HEK293 (cell line): ENCODE results near the gene ZFP36.

Experiments used
- BCL11B ChIP-seq: fragments of 450-650 bp; formaldehyde crosslinking; IDR thresholded peaks from 2 replicates; pipeline ENCODE4 v1.5.1; 2016; ENCODE audit warnings: low read depth, missing biosample characterization, missing genetic modification characterization
- CTCF ChIP-seq: fragments of 450-650 bp; formaldehyde crosslinking; IDR thresholded peaks from 2 replicates; pipeline ENCODE4 v1.5.1; 2016; ENCODE audit warnings: missing biosample characterization, missing genetic modification characterization
- GLI2 ChIP-seq: fragments of 450-650 bp; formaldehyde crosslinking; IDR thresholded peaks from 2 replicates; pipeline ENCODE4; 2017; ENCODE audit warnings: missing biosample characterization, missing genetic modification characterization, low read depth, borderline replicate concordance
- KLF1 ChIP-seq: fragments of 450-650 bp; formaldehyde crosslinking; IDR thresholded peaks from 2 replicates; pipeline ENCODE4 v1.5.1; 2016; ENCODE audit warnings: missing biosample characterization, missing genetic modification characterization
- RBAK ChIP-seq: fragments of 450-650 bp; formaldehyde crosslinking; IDR thresholded peaks from 2 replicates; pipeline ENCODE4 v1.5.1; 2016; ENCODE audit warnings: missing biosample characterization, missing genetic modification characterization
- TSHZ1 ChIP-seq: fragments of 450-650 bp; formaldehyde crosslinking; IDR thresholded peaks from 2 replicates; pipeline ENCODE4 v1.5.1; 2016; ENCODE audit warnings: missing biosample characterization, missing genetic modification characterization, borderline replicate concordance
- ZFP3 ChIP-seq: fragments of 450-650 bp; formaldehyde crosslinking; IDR thresholded peaks from 2 replicates; pipeline ENCODE4 v1.5.1; 2016; ENCODE audit warnings: low read depth, missing biosample characterization, missing genetic modification characterization
- ZNF248 ChIP-seq: fragments of 450-650 bp; formaldehyde crosslinking; IDR thresholded peaks from 2 replicates; pipeline ENCODE4 v1.5.1; 2017; ENCODE audit warnings: missing biosample characterization, missing genetic modification characterization
- ZNF26 ChIP-seq: fragments of 450-650 bp; formaldehyde crosslinking; IDR thresholded peaks from 2 replicates; pipeline ENCODE4 v1.5.1; 2016; ENCODE audit warnings: missing biosample characterization, missing genetic modification characterization
- ZNF274 ChIP-seq, 2 experiments: fragments of 200-500 bp in 1 of 2; fragments of 450-650 bp in 1 of 2; sonication (Bioruptor generic) in 1 of 2; formaldehyde crosslinking in 1 of 2; IDR thresholded peaks; 2 replicates each; pipeline versions ENCODE4 v1.5.1 to v1.6.1; 2014 to 2016; ENCODE audit warnings: borderline replicate concordance in 1 of 2, inconsistent platforms in 1 of 2, low read length in 1 of 2, missing biosample characterization in 1 of 2, missing genetic modification characterization in 1 of 2
- ZNF394 ChIP-seq: fragments of 450-650 bp; formaldehyde crosslinking; IDR thresholded peaks from 2 replicates; pipeline ENCODE4 v1.5.1; 2016; ENCODE audit warnings: missing biosample characterization, missing genetic modification characterization, mild to moderate bottlenecking, moderate library complexity, borderline replicate concordance
- ZNF701 ChIP-seq: fragments of 450-650 bp; formaldehyde crosslinking; IDR thresholded peaks from 2 replicates; pipeline ENCODE4 v1.5.1; 2016; ENCODE audit warnings: missing biosample characterization, missing genetic modification characterization
- ZNF777 ChIP-seq: fragments of 450-650 bp; formaldehyde crosslinking; IDR thresholded peaks from 2 replicates; pipeline ENCODE4 v1.5.1; 2017; ENCODE audit warnings: missing biosample characterization, missing genetic modification characterization, borderline replicate concordance
- ZSCAN23 ChIP-seq: fragments of 450-650 bp; formaldehyde crosslinking; IDR thresholded peaks from 2 replicates; pipeline ENCODE4 v1.5.1; 2016; ENCODE audit warnings: missing biosample characterization, missing genetic modification characterization

- TF ChIP-seq CTCF (tag by site-specific recombination) = no peak
- TF ChIP-seq ZNF248 (tag by site-specific recombination) = no peak
- TF ChIP-seq ZNF274 (IDR thresholded peaks at IDR 0.05; ENCODE audit: low read length) = no peak
- no peak for TF ChIP-seq ZNF274 (tag by site-specific recombination; IDR thresholded peaks at IDR 0.05; ENCODE audit: borderline replicate concordance)
- TF ChIP-seq ZFP3 (tag by site-specific recombination) = no peak
- TF ChIP-seq GLI2 (tag by site-specific recombination) = no peak
- TF ChIP-seq RBAK (tag by site-specific recombination) = no peak
- TF ChIP-seq TSHZ1 (tag by site-specific recombination) = no peak
- TF ChIP-seq BCL11B (tag by site-specific recombination) = no peak
- TF ChIP-seq KLF1 (tag by site-specific recombination) = no peak
- no peak for TF ChIP-seq ZNF394 (tag by site-specific recombination)
- TF ChIP-seq ZNF26 = no peak
- no peak for TF ChIP-seq ZNF701 (tag by site-specific recombination)
- TF ChIP-seq ZSCAN23 = no peak
- TF ChIP-seq ZNF777 = no peak
These were observed 19.1 kb downstream of the ZFP36 start for GRCh38 chr19:39425744-39426143.
